ENCODE data around the gene HSPB2.

The HSPB2 gene

GRCh38 chr11:111957663-111958444 lies 45.3 kb downstream of the HSPB2 start:
- TF ChIP-seq CTCF (IDR thresholded peaks at IDR 0.05; ENCODE audit: insufficient read depth, low read depth, low read length, missing control alignments) = no peak
- DNase-seq (ENCODE audit: low read depth) = no peak
- no peak overlapping the region for H3K4me3 ChIP-seq (ENCODE audit: low read length)

- DNase-seq (ENCODE audit: low read depth) = peak; percentile 99
- no peak for TF ChIP-seq CTCF (IDR thresholded peaks at IDR 0.05; ENCODE audit: insufficient read depth, low read depth, low read length, missing control alignments)
- no peak overlapping the region for H3K4me3 ChIP-seq (ENCODE audit: low read length)
Measured at GRCh38 chr11:111960916-111961315, 48.4 kb downstream of the HSPB2 start.

- peak; percentile 53 for DNase-seq (ENCODE audit: low read depth)
- no peak overlapping the region for H3K4me3 ChIP-seq (ENCODE audit: low read length)
- TF ChIP-seq CTCF (IDR thresholded peaks at IDR 0.05; ENCODE audit: insufficient read depth, low read depth, low read length, missing control alignments) = no peak
Measured at GRCh38 chr11:111961389-111962300, 49.1 kb downstream of the HSPB2 start.
